HUES64 (cell line): ENCODE results near the gene WRNIP1.

Source experiments
- H3K27ac ChIP-seq: 2 replicates; pipeline ENCODE4 v1.7.0; 2013; ENCODE audit warnings: low read depth, low read length, inconsistent platforms
- H3K27me3 ChIP-seq: 2 replicates; pipeline ENCODE4 v1.6.1; 2013; ENCODE audit warnings: mild to moderate bottlenecking, low read length; ENCODE audit not compliant: insufficient read depth
- H3K36me3 ChIP-seq: 2 replicates; pipeline ENCODE4 v1.6.1; 2013; ENCODE audit warnings: mild to moderate bottlenecking, low read length; ENCODE audit not compliant: insufficient read depth
- H3K4me1 ChIP-seq: 2 replicates; pipeline ENCODE4 v1.6.1; 2013; ENCODE audit warnings: mild to moderate bottlenecking, low read length, moderate library complexity; ENCODE audit not compliant: insufficient read depth
- H3K4me3 ChIP-seq: 2 replicates; pipeline ENCODE4 v1.5.1; 2013; ENCODE audit warnings: mild to moderate bottlenecking, low read length, moderate library complexity
- H3K9ac ChIP-seq: 2 replicates; pipeline ENCODE4 v1.6.1; 2013; ENCODE audit warnings: mild to moderate bottlenecking, low read depth, low read length
- H3K9me3 ChIP-seq: 2 replicates; pipeline ENCODE4 v1.6.1; 2013; ENCODE audit warnings: low read depth, low read length; ENCODE audit not compliant: insufficient read depth
- WGBS: fragments of 150-250, 120-280 bp; methylation state at CpG from one replicate; pipeline ENCODE4 v1.1.7; 2013; ENCODE audit warnings: missing lambda C conversion rate; 5-methylcytosine and 5-hydroxymethylcytosine counted together

The WRNIP1 gene

GRCh38 chr6:2743280-2744208, 21.6 kb upstream of the WRNIP1 start:
- Histone ChIP-seq H3K4me3 (no peak overlapping the region), H3K36me3 (no peaks in the 10 kb centered on the region), H3K27me3 (no peaks in the 10 kb centered on the region), H3K9me3 (no peaks in the 10 kb centered on the region), H3K9ac (no peak overlapping the region), H3K4me1 (peaks cover 16% of the 10 kb centered on the region; the same call in 1 of the 2 replicates), H3K27ac (no peak overlapping the region)
- 92% methylated on average over 16 of the region's 17 CpGs for WGBS

GRCh38 chr6:2744209-2744771, 20.9 kb upstream of the WRNIP1 start:
- Histone ChIP-seq H3K36me3 (no peaks in the 10 kb centered on the region), H3K4me3 (no peak overlapping the region), H3K27ac (no peak overlapping the region), H3K4me1 (peaks cover 21% of the 10 kb centered on the region; the same call in 1 of the 2 replicates), H3K27me3 (no peaks in the 10 kb centered on the region), H3K9ac (no peak overlapping the region), H3K9me3 (no peaks in the 10 kb centered on the region)
- WGBS = 90% methylated on average over 9 of the region's 9 CpGs

- no peaks in the 10 kb centered on the region for H3K9me3 ChIP-seq
- H3K4me3 ChIP-seq = no peak overlapping the region
- 89% methylated on average over 8 of the region's 8 CpGs for WGBS
- H3K9ac ChIP-seq = no peak overlapping the region
- H3K27me3 ChIP-seq = no peaks in the 10 kb centered on the region
- peaks cover 23% of the 10 kb centered on the region; the same call in 1 of the 2 replicates for H3K4me1 ChIP-seq
- H3K27ac ChIP-seq = no peak overlapping the region
- H3K36me3 ChIP-seq = no peaks in the 10 kb centered on the region
Measured at GRCh38 chr6:2744778-2745177, 20.4 kb upstream of the WRNIP1 start.

- 100% methylated on average over 3 of the region's 4 CpGs for WGBS
- Histone ChIP-seq H3K4me3 (no peak overlapping the region), H3K9ac (no peak overlapping the region), H3K27me3 (no peaks in the 10 kb centered on the region), H3K4me1 (peaks cover 23% of the 10 kb centered on the region; the same call in 1 of the 2 replicates), H3K36me3 (no peaks in the 10 kb centered on the region), H3K27ac (no peak overlapping the region), H3K9me3 (no peaks in the 10 kb centered on the region)
Measured at GRCh38 chr6:2745246-2745645, 19.9 kb upstream of the WRNIP1 start.

- Histone ChIP-seq H3K4me1 (peaks cover 23% of the 10 kb centered on the region; the same call in 1 of the 2 replicates), H3K9ac (no peak overlapping the region), H3K27ac (peak overlapping the region; percentile 36; the same call in 1 of the 2 replicates), H3K27me3 (no peaks in the 10 kb centered on the region), H3K36me3 (no peaks in the 10 kb centered on the region), H3K9me3 (no peaks in the 10 kb centered on the region), H3K4me3 (no peak overlapping the region)
- WGBS = 30% methylated on average over 7 of the region's 7 CpGs
Measured at GRCh38 chr6:2746557-2747061, 18.6 kb upstream of the WRNIP1 start.

GRCh38 chr6:2748183-2748582, 17.0 kb upstream of the WRNIP1 start:
- Histone ChIP-seq H3K4me1 (peaks cover 23% of the 10 kb centered on the region; the same call in 1 of the 2 replicates), H3K4me3 (no peak overlapping the region), H3K9ac (no peak overlapping the region), H3K27me3 (no peaks in the 10 kb centered on the region), H3K36me3 (no peaks in the 10 kb centered on the region), H3K27ac (no peak overlapping the region), H3K9me3 (no peaks in the 10 kb centered on the region)
- WGBS = 88% methylated on average over 8 of the region's 8 CpGs

GRCh38 chr6:2749969-2750600, 15.1 kb upstream of the WRNIP1 start:
- Histone ChIP-seq H3K4me1 (peaks cover 17% of the 10 kb centered on the region; the same call in 1 of the 2 replicates), H3K9me3 (no peaks in the 10 kb centered on the region), H3K27me3 (no peaks in the 10 kb centered on the region), H3K9ac (no peak overlapping the region), H3K4me3 (no peak overlapping the region), H3K27ac (no peak overlapping the region), H3K36me3 (no peaks in the 10 kb centered on the region)
- WGBS = 30% methylated on average over 11 of the region's 11 CpGs

GRCh38 chr6:2750832-2751231, 14.4 kb upstream of the WRNIP1 start, which contains the start of gene MYLK4:
Gene MYLK4 (minus strand): TSS chr6:2750922. CDS start chr6:2749294, 1,628 bp downstream.
- no peak within 1 kb of the TSS for H3K27ac ChIP-seq
- no peak within 1 kb of the TSS for H3K9ac ChIP-seq
- no peaks in the 10 kb centered on the region for H3K9me3 ChIP-seq
- WGBS = 89% methylated on average over 7 of the region's 7 CpGs
- peaks cover 17% of the 10 kb centered on the region; the same call in 1 of the 2 replicates for H3K4me1 ChIP-seq
- H3K36me3 ChIP-seq = no peaks in the 10 kb centered on the region
- H3K4me3 ChIP-seq = no peak within 1 kb of the TSS
- H3K27me3 ChIP-seq = no peaks in the 10 kb centered on the region

- 93% methylated on average over 3 of the region's 3 CpGs for WGBS
Measured at GRCh38 chr6:2751871-2752270, 13.3 kb upstream of the WRNIP1 start.

GRCh38 chr6:2752477-2753109, 12.6 kb upstream of the WRNIP1 start:
- peaks cover 7% of the 10 kb centered on the region; the same call in 1 of the 2 replicates for H3K4me1 ChIP-seq
- no peak overlapping the region for H3K4me3 ChIP-seq
- 88% methylated on average over 4 of the region's 5 CpGs for WGBS
- H3K9me3 ChIP-seq = no peaks in the 10 kb centered on the region
- H3K27ac ChIP-seq = no peak overlapping the region
- H3K9ac ChIP-seq = no peak overlapping the region
- H3K36me3 ChIP-seq = no peaks in the 10 kb centered on the region
- no peaks in the 10 kb centered on the region for H3K27me3 ChIP-seq

More at GRCh38 chr6:2751871-2752270, 13.3 kb upstream of the WRNIP1 start:
- Histone ChIP-seq H3K9ac (no peak overlapping the region), H3K27me3 (no peaks in the 10 kb centered on the region), H3K36me3 (no peaks in the 10 kb centered on the region), H3K4me1 (peaks cover 10% of the 10 kb centered on the region; the same call in 1 of the 2 replicates), H3K9me3 (no peaks in the 10 kb centered on the region), H3K27ac (no peak overlapping the region), H3K4me3 (no peak overlapping the region)
